ENCODE results near the gene ETNK2.

DNA sequence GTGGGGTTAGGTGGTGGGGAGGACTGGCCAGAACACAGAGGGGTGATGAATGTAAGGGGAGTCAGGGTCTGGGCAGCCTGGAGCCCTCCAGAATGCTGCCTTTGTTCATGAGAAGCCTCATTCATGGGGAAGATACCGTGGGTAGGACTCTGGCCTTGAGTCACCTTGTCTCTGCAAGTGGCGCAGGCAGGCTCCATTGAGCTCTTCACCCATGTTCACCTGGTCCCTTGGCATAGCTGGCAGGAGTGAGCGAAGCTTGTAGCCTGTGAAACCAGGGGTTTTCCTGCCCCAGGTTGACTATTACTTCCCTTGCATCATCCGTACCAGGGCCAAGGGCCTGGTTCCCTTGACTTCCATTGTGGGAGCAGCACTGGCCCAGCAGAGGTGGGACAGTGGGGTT lies 53.2 kb downstream of the ETNK2 start:
- TF ChIP-seq YY1 (IDR thresholded peaks at IDR 0.05; ENCODE audit: insufficient read depth, insufficient read length) (no peak), ZNF274 (IDR thresholded peaks at IDR 0.05; ENCODE audit: low read depth, low read length) (no peak)

Data from NT2/D1 (cell line).